Stimulated activated CD4-positive, alpha-beta T cell treated with anti-CD3 and anti-CD28 coated beads, Interleukin-12 subunit alpha, Interleukin-12 subunit beta, amount 100 ng/mL, for 24 hours (primary cell): ENCODE results near the gene PAFAH1B1.

ENCODE experiments used
- DNase-seq, 2 experiments: peaks; one replicate each; pipeline ENCODE4 v3.0.0-alpha.2; 2020; ENCODE audit warnings: low read depth in 2 of 2

PAFAH1B1 gene

GRCh38 chr17:2722611-2723010 is 129.2 kb downstream of the PAFAH1B1 start:
- DNase-seq = no peak

DNA sequence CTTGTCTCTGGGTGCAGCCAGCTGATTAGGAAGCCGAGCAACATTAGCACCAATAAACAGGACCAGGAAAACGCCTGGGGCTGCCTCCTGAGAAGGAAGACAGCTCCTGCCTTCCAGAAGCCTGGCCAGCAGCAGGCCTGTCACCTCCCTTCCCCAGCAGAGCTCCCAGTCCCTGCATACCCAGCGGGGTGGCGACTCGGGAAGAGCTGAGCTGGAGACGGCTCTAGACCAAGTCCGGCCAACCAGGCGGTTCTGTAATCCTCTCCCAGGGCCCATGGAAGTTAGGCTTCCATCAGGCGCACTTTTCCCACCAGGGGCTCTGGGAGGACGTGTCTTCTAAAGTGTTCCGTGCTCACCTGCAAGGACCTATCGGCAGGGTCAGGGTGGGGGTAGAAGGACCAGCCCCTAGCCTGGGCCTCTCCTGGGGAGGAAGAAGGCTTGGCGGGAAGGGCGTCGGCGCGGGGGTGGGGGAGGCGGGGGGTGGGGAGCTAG is 130.1 kb downstream of the PAFAH1B1 start:
- no peak for DNase-seq

DNA sequence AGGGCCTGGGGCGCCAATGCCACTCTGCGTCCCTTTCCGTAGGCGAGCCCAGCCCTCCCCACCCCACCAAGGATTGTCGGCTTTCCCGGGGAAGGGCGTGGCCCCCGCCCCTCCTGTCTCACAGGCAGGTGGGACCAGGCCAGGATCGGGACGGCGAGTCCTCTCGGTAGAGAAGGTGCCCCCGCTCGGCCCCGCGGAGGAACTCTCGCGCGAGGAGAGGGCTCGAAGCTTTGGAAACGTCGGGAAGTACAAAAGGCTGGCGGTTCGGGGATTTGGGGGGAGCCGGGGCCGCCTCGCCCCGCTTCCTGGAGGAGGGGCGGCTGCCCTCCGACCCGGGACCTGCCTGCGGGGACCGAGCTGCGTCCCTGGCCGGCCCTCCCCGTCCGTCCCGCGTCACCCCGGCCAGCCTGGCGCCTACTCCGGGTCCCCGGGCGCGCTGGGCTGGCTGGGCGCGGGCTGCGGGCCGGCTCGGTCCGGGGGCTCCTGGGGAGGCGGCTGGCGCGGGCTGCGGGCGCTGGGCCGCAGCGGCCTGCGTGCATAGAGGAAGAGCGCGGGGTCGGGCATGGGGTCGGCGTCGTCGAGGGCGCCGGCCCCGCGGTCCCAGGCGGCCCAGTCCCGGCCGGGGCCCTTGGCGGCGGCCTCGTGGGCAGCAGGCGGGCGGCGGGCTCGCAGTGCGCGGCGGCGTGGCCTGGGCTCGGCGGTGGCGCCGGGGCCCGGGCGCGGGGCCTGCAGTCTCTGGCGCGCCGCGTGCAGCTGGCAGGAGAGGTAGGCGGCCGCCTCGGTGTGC is 130.7 kb downstream of the PAFAH1B1 start:
- DNase-seq = no peak

DNA sequence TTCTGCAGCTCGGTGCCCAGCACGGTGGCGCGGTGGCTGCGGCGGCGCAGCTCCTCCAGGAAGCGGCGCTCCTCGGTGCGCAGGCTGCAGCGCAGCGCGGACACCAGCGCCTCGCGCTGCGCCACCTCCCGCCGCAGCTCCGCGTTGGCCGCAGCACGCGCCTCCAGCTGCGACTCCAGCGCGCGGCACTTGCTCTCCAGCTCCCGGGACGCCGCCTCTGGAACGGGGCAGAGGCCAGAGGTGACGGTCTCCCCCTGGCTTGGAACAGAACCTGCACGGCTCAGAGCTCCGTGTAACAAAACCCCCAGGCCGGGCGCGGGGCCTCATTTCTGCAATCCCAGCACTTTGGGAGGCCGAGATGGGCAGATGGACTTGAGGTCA is 131.3 kb downstream of the PAFAH1B1 start:
- peak in 1 of 2 experiments; percentile 34 for DNase-seq

- DNase-seq = no peak
These were observed 137.4 kb downstream of the PAFAH1B1 start for GRCh38 chr17:2730764-2731353.

- DNase-seq = no peak
These were observed 138.4 kb downstream of the PAFAH1B1 start for GRCh38 chr17:2731807-2732206.

- DNase-seq = no peak
These were observed 141.5 kb downstream of the PAFAH1B1 start for GRCh38 chr17:2734939-2735338.
